GM12872 (cell line): Measurements from ENCODE around the gene IL17D.

Experiments used
- TF ChIP-seq, protein P1 (sequence below): IDR thresholded peaks from 3 replicates; pipeline ENCODE4 v1.5.1; 2011; ENCODE audit warnings: low read depth, mild to moderate bottlenecking, low read length, moderate library complexity; ENCODE audit not compliant: insufficient read depth

Gene IL17D

DNA sequence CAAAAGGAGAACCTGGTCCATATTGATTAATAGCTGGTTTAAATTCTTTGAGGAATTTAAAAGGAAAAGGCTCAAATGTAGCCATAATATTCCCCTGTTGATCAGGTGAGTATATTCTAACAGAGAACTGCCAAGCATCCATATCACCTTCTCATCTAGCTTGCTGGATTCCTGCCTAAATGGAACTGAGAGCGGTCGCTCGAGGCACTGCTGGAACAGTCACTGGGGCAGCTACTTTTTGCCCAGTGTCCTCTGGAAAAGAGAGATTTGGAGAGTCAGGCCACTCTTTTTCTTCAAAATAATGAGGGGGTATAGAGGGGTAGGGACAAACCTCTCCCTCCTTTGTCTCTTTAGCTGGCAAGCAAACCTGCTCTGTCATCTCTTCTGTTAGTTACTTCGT lies 19.5 kb upstream of the IL17D start:
- TF ChIP-seq, protein P1, sequence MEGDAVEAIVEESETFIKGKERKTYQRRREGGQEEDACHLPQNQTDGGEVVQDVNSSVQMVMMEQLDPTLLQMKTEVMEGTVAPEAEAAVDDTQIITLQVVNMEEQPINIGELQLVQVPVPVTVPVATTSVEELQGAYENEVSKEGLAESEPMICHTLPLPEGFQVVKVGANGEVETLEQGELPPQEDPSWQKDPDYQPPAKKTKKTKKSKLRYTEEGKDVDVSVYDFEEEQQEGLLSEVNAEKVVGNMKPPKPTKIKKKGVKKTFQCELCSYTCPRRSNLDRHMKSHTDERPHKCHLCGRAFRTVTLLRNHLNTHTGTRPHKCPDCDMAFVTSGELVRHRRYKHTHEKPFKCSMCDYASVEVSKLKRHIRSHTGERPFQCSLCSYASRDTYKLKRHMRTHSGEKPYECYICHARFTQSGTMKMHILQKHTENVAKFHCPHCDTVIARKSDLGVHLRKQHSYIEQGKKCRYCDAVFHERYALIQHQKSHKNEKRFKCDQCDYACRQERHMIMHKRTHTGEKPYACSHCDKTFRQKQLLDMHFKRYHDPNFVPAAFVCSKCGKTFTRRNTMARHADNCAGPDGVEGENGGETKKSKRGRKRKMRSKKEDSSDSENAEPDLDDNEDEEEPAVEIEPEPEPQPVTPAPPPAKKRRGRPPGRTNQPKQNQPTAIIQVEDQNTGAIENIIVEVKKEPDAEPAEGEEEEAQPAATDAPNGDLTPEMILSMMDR: no peak

DNA sequence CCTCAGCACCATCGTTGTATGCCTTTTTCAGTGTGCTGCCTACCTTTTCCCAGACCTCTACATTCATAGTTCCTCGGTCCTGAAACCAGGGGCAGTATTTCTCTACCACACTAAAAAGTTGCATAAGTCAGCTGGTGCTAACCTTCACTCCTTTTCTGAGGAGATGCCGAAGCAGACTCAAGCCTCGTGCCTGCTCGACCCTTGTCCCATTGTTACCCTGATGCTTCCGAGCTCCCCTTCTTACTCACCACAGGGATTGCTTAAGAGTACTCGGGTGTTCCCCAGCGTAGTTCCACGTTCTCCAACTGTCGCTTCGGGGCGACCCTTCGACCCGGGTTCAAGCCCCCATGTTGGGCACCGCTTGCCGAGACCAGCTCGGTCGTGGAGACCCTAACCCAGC lies 19.0 kb upstream of the IL17D start:
- TF ChIP-seq, protein P1: no peak

DNA sequence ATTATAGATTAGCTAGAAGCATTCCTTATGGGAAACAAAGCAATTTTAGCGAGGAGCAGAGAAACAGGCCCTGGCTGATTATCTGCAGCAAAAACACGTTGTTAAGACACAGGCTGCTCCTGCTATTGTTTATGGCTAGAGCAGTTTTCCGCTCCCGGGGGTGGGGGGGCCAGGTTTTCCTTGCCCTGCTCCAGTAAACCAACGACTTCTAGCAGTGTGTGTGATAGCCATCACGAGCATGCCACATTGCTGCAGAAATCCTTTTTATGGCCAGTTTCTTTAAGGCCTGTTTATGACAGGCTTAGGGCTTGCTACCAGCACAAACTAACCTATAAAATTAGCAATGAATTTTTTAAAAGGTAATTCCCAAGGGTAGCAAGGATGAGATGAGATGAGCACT lies 18.4 kb upstream of the IL17D start:
- TF ChIP-seq, protein P1: no peak

DNA sequence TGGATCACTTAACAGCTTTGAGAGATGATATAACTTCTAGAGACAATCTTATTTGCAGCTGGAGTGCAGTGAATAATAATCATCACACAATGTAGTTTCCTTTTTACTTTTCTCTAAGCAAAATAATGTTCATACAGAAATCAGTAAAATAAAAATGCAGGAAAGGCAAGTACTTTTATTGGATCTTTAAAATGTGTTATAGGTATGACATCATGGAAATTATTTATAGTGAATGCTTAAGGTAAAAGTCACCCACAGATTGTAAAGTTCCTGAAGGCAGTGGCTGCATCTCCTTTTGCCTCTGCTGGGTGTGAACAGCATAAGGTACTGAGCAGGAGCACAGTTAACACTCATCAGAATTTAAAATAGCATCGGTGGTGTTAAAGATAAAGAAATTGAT lies 17.3 kb upstream of the IL17D start:
- TF ChIP-seq, protein P1: no peak

DNA sequence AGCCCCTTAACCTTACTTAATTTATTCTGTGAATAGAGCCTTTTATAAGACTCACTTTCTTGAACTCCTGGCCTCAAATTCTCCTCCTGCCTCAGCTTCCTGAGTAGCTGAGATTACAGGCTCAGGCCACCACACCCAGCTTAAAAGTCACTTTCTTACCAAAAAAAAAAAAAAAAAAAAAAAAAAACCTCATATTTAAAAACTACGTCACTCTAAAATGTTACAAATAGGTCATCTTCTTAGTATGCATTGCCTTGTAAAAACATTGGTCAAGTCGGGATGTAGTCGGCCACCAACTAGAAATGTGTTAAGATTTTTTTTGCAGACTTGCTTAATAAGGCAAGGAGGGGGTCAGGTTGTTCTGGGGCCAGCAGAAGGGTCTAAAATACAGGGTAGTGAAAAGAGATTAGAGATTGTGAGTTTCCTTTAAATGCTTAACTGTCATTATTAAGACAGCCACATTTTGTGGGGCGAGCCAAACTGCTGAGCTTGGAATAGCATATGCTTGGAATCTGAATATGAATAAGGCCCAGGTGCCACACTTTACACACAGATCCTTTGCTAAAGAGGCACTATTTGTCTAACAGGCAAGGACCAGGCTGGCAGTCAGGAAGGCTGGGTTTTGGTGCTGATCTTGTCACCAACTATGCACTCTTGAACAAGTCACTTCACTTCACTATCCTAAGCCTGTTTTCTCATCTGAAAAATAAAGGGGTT lies 16.5 kb upstream of the IL17D start:
- TF ChIP-seq, protein P1: no peak

DNA sequence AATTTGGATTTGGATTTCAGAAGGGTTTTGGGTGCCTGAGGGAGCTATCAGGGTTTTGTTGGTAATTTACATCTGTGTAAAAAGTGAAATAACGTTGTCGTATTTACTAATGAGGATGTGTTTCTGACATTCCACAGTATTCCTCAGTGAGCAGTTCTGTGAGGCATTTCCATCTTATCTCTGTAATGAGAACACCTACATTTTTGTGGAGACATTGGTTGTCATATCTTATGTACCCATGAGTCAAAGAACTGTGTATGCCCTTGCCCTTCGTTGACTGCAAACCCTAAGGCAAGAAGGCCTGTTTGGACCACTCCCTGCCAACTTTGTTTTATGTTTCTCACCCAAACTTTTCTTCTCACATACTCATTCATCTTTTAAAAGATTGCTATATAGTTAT lies 14.2 kb upstream of the IL17D start:
- TF ChIP-seq, protein P1: no peak

DNA sequence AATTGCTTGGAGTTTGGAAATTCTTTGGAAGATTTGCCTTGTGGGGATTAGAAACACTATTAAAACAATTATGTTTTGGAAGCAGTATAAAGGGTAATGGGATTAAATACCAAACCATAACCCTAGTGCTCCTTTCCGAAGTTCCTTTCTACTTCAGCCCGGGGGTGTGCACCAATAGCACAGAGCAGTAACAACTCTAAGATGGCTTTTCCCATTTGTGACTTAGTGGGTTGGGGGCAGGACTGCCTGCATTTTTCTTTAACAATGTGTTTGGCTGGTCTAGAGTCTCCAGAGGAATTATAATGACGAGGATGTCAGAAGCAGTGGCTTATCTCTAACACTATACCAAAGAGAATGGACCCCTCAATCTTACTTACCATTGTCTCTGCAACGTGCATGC lies 11.9 kb upstream of the IL17D start:
- TF ChIP-seq, protein P1: no peak
